Measurements from ENCODE around the gene IGFBP3.
"Not testable (repeated sequence)": the region's sequence is repeated elsewhere in the genome, so short reads cannot be mapped to it uniquely, and the experiment has no call there.

IGFBP3 gene, protein sequence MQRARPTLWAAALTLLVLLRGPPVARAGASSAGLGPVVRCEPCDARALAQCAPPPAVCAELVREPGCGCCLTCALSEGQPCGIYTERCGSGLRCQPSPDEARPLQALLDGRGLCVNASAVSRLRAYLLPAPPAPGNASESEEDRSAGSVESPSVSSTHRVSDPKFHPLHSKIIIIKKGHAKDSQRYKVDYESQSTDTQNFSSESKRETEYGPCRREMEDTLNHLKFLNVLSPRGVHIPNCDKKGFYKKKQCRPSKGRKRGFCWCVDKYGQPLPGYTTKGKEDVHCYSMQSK

GRCh38 chr7:45920502-45921380 lies at the start of gene IGFBP3:
IGFBP3 (minus strand) TSS chr7:45921272; CDS start chr7:45921140, 132 bp downstream.
- DNase-seq (ENCODE audit: low spot score) = peak; percentile 70

GRCh38 chr7:45970454-45970853 lies 49.4 kb upstream of the IGFBP3 start:
- no peak for DNase-seq (ENCODE audit: low spot score)

- DNase-seq (ENCODE audit: low spot score) = no peak
Observed at GRCh38 chr7:45969940-45970339, 48.9 kb upstream of the IGFBP3 start.

- DNase-seq (ENCODE audit: low spot score) = no peak
Observed at GRCh38 chr7:45968856-45969541, 47.9 kb upstream of the IGFBP3 start.

DNA sequence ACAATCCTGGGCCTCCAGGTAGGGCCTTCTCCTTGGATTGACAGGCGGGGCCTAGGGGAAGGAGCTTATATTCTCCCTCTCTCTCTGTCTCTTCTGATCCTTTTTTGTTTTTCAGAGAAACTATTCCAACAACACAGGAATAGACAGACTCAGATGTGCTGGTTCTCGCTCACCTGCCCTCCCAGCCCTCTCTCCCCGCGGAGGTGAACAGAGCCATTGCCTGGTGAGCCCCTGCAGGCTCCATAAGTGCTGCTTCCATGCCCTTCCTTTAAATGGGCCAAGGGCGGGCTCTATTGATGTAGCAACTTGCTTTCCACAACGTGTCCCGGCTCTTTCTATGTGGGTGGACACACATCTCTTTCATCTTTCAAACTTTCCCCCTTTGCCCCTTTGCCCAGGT lies 47.2 kb upstream of the IGFBP3 start:
- DNase-seq (ENCODE audit: low spot score) = no peak

DNA sequence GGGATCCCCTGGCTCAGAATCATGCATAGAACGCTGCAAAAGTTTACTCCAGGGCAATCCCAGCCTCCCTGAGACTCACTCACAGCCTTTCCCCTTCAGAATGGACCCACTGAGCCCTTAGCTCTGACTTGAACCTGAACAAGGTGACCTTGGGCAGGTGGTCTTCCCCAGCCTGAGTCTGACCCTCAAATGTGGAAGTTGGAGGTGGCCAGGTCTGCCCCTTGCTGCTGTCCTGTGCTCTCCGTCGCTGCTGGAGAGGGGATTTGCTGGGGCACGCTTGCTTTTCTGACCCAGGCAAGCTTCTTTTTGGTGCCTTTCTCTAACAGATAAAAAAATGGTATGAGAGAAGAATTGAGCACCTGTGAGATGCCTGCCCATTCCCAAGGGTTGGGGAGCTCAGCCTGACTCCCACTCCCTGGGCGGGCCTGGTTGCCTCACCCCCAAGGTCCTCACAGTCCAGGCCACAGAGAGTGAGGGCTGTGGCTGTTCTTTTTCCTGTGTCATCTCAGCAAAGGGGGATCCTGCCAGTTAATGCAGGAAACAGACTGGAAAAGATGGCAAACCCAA lies 46.6 kb upstream of the IGFBP3 start:
- DNase-seq (ENCODE audit: low spot score) = no peak

- no peak for DNase-seq (ENCODE audit: low spot score)
Observed at GRCh38 chr7:45962861-45963260, 41.8 kb upstream of the IGFBP3 start.

- no peak for DNase-seq (ENCODE audit: low spot score)
Observed at GRCh38 chr7:45957721-45958120, 36.6 kb upstream of the IGFBP3 start.

- DNase-seq (ENCODE audit: low spot score) = no peak
Observed at GRCh38 chr7:45955286-45955685, 34.2 kb upstream of the IGFBP3 start.

DNA sequence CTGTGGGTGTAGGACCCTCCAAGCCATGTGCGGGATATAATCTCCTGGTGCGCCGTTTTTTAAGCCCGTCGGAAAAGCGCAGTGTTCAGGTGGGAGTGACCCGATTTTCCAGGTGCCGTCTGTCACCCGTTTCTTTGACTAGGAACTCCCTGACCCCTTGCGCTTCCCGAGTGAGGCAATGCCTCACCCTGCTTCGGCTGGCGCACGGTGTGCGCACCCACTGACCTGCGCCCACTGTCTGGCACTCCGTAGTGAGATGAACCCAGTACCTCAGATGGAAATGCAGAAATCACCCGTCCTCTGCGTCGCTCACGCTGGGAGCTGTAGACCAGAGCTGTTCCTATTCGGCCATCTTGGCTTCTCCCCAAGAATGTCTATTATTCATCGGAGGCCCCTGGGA lies 32.0 kb upstream of the IGFBP3 start:
- not testable (repeated sequence) for DNase-seq (ENCODE audit: low spot score)

- no peak for DNase-seq (ENCODE audit: low spot score)
Observed at GRCh38 chr7:45944058-45944457, 23.0 kb upstream of the IGFBP3 start.

DNA sequence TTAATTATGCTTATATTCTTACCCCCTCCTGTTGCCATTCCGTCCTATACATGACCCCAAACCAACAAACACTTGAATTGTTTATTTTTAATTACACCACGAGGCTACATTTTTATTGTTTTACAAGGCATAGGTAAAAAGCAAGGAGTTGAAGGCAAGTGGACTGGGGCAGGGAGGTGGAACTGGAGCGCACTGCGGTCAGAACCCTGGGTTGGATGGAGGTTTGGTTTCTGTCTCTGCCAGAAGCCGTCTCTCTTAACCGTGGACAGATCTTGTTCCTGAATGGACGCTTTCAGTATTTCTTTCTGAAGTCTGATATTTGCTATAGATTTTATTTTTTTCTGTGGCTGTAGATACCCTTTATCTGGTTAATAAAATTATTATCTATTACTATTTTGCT lies 19.9 kb upstream of the IGFBP3 start:
- DNase-seq (ENCODE audit: low spot score) = no peak

- not testable (repeated sequence) for DNase-seq (ENCODE audit: low spot score)
Observed at GRCh38 chr7:45940237-45940781, 19.2 kb upstream of the IGFBP3 start.

DNA sequence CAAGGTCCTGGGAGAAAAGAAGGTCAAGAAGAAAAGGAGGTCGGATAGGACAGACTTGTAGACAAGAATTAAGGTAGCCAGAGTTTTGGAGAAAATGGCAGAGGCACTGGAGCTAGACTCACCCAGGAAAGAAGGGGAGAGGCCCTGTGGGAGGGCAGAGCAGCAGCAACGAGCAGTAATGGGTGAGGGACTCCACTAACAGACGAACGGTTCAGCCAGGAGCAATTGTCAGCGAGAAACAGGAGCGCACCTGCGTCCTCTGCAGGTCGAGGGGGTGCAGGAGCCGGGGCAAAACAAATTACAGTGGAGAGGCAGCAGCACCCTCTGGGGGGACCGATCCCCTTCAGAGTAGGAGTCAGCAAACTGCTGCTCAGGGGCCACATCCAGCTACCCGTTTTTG lies 18.5 kb upstream of the IGFBP3 start:
- no peak for DNase-seq (ENCODE audit: low spot score)

- no peak for DNase-seq (ENCODE audit: low spot score)
Observed at GRCh38 chr7:45938626-45939302, 17.7 kb upstream of the IGFBP3 start.

DNA sequence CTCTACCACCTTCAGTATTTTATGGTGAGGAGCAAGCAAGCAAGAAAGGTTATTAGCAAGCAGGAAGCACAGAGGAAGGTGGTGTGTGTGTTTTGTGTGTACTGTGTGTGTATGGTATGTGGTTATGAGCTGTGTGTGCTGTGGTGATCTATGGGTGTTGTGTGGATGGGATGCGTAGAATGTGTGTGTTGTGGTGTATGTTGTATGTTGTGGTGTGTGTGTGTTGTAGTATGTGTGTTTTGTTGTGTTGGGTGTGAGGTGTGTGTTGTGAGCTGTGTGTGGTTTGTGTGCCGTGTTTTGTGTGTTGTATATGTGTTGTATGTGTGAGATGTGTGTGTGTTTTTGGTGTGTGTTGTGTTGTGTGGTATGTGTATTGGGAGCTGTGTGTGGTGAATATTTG lies 16.8 kb upstream of the IGFBP3 start:
- DNase-seq (ENCODE audit: low spot score) = no peak

GRCh38 chr7:45937301-45937700 lies 16.2 kb upstream of the IGFBP3 start:
- DNase-seq (ENCODE audit: low spot score) = no peak

DNA sequence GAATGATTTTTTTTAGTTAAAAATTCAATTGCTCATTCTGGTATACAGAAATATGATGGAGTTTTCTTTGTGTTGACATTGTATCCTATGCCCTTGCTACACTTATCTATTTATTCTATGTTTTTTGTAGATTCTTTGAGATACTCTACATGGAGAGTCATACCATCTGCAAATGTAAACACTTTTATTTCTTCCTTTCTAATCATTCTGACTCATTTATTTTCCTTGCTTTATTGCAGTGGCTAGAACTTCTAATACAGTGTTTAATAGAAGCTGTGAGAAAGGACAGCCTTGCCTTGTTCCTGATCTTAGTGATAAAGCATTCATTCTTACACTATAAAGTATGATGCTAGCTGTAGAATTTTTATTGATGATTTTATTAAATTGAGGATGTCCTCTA lies 9.9 kb upstream of the IGFBP3 start:
- no peak for DNase-seq (ENCODE audit: low spot score)

GRCh38 chr7:45927721-45928120 lies 6.6 kb upstream of the IGFBP3 start:
- DNase-seq (ENCODE audit: low spot score) = no peak

DNA sequence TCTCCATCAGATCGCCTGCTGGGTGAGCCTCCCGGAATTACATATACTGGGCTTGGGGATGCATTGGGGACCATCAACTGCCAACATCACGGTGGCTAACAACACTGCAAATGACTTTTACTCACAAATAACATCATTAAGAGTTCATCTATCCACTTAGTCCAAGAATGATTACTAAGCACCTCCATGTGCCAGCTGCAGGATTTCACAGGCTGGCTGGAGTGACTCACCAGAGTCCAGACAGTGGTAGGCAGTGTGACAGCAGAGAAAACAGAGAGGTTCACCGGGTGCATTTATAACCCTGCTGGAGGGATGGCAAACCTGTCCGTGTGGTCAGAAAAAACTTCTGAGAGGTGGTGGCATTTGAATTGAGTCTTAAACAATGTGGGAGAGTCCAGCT lies 3.2 kb upstream of the IGFBP3 start:
- peak; percentile 65 for DNase-seq (ENCODE audit: low spot score)

GRCh38 chr7:45923818-45924217 lies 2.7 kb upstream of the IGFBP3 start:
- DNase-seq (ENCODE audit: low spot score) = no peak

- peak; percentile 52 for DNase-seq (ENCODE audit: low spot score)
Observed at GRCh38 chr7:45923290-45923689, 2.2 kb upstream of the IGFBP3 start.

Measured in hepatic stellate cell (primary cell).